ENCODE results near the gene ZNF487.
"Not testable (repeated sequence)": the region's sequence is repeated elsewhere in the genome, so short reads cannot be mapped to it uniquely, and the experiment has no call there.

DNA sequence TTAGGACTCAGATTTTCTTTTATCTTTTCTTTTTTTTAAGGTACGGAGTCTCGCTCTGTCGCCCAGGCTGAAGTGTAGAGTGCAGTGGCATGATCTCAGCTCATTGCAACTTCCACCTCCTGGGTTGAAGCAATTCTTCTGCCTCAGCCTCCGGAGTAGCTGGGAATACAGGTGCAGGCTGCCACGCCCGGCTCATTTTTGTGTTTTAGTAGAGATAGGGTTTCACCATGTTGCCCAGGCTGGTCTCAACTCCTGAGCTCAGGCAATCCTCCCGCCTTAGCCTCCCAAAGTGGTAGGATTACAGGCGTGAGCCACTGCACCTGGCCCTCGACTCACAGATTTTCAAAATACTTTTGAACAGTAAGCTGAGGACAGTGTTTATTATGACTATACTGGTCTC is 17.1 kb downstream of the ZNF487 start:
- TF ChIP-seq, protein P1, sequence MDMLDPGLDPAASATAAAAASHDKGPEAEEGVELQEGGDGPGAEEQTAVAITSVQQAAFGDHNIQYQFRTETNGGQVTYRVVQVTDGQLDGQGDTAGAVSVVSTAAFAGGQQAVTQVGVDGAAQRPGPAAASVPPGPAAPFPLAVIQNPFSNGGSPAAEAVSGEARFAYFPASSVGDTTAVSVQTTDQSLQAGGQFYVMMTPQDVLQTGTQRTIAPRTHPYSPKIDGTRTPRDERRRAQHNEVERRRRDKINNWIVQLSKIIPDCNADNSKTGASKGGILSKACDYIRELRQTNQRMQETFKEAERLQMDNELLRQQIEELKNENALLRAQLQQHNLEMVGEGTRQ (IDR thresholded peaks at IDR 0.05): not testable (repeated sequence)
- not testable (repeated sequence) for TF ChIP-seq RNF2 (IDR thresholded peaks at IDR 0.05; ENCODE audit: borderline replicate concordance, low read depth); NFE2L2 (conservative IDR thresholded peaks at IDR 0.05; ENCODE audit: low read length); EP300 (IDR thresholded peaks at IDR 0.05); POLR2AphosphoS2 (conservative IDR thresholded peaks at IDR 0.05; ENCODE audit: low read length); MYC (IDR thresholded peaks at IDR 0.05; ENCODE audit: borderline replicate concordance, low read length); CEBPB (IDR thresholded peaks at IDR 0.05); EHMT2 (IDR thresholded peaks at IDR 0.05; ENCODE audit: low read depth)
- TF ChIP-seq, protein P2, sequence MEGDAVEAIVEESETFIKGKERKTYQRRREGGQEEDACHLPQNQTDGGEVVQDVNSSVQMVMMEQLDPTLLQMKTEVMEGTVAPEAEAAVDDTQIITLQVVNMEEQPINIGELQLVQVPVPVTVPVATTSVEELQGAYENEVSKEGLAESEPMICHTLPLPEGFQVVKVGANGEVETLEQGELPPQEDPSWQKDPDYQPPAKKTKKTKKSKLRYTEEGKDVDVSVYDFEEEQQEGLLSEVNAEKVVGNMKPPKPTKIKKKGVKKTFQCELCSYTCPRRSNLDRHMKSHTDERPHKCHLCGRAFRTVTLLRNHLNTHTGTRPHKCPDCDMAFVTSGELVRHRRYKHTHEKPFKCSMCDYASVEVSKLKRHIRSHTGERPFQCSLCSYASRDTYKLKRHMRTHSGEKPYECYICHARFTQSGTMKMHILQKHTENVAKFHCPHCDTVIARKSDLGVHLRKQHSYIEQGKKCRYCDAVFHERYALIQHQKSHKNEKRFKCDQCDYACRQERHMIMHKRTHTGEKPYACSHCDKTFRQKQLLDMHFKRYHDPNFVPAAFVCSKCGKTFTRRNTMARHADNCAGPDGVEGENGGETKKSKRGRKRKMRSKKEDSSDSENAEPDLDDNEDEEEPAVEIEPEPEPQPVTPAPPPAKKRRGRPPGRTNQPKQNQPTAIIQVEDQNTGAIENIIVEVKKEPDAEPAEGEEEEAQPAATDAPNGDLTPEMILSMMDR (IDR thresholded peaks at IDR 0.05): not testable (repeated sequence)
- TF ChIP-seq, protein P3, sequence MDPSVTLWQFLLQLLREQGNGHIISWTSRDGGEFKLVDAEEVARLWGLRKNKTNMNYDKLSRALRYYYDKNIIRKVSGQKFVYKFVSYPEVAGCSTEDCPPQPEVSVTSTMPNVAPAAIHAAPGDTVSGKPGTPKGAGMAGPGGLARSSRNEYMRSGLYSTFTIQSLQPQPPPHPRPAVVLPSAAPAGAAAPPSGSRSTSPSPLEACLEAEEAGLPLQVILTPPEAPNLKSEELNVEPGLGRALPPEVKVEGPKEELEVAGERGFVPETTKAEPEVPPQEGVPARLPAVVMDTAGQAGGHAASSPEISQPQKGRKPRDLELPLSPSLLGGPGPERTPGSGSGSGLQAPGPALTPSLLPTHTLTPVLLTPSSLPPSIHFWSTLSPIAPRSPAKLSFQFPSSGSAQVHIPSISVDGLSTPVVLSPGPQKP (IDR thresholded peaks at IDR 0.05; ENCODE audit: low read depth, low read length): not testable (repeated sequence)

Data from A549 (cell line).